Activated T-helper 1 cell treated with anti-CD3 and anti-CD28 coated beads, Interleukin-12 subunit alpha, Interleukin-12 subunit beta, Interleukin-2, Interleukin-4 antibody, amounts not matched to agents 30 ng/mL and 10 ng/mL and 1 ng/mL, durations not matched to agents 14 hours and 24 hours and 36 hours (primary cell): ENCODE data around the gene EFCAB11. TPM values are rescaled to one million over a fixed set of nuclear protein-coding genes. Genes with fewer than 3 reads are reported as not detected.
A peak's percentile ranks its signal among the peaks of the same experiment; 100 is the strongest.

Experiments used
- DNase-seq: peaks from one replicate; pipeline ENCODE4 v3.0.0; 2021; ENCODE audit warnings: low spot score
- H3K27ac Mint-ChIP-seq: one replicate; pipeline ENCODE4 v1.8.0; 2021; ENCODE audit warnings: mild to moderate bottlenecking, mixed read lengths
- H3K27me3 Mint-ChIP-seq: one replicate; pipeline ENCODE4 v1.8.0; 2022; ENCODE audit warnings: mild to moderate bottlenecking, moderate library complexity, mixed read lengths; ENCODE audit not compliant: insufficient read depth
- H3K36me3 Mint-ChIP-seq: one replicate; pipeline ENCODE4 v1.8.0; 2021; ENCODE audit warnings: low read depth, mixed read lengths
- H3K4me1 Mint-ChIP-seq: one replicate; pipeline ENCODE4 v1.8.0; 2021; ENCODE audit warnings: low read depth, mixed read lengths
- H3K4me3 Mint-ChIP-seq: one replicate; pipeline ENCODE4 v1.8.0; 2021; ENCODE audit warnings: mild to moderate bottlenecking, moderate library complexity, mixed read lengths
- H3K9me3 Mint-ChIP-seq: one replicate; pipeline ENCODE4 v1.8.0; 2021; ENCODE audit warnings: mixed read lengths
- intact Hi-C: fragments of 100-400 bp; cut with micrococcal nuclease; formaldehyde crosslinking; loops from one replicate; pipeline ENCODE4 v1.15.1; 2024
- total RNA-seq: library from RNA; stranded (reverse); gene quantifications from 2 replicates; pipeline ENCODE4 v1.2.3, GENCODE V29; 2022

The EFCAB11 gene
- total RNA-seq, 1 donor from 2014 or later, result 8.2 TPM

GRCh38 chr14:89955022-89955744 is 653 bp upstream of the EFCAB11 start:
- Mint-ChIP-seq H3K4me3 (peak overlapping the region; percentile 95), H3K36me3 (peaks cover 29% of the 10 kb centered on the region)

GRCh38 chr14:89953602-89954001 is 928 bp downstream of the EFCAB11 start:
- H3K9me3 Mint-ChIP-seq, result no peaks in the 10 kb centered on the region
- H3K27ac Mint-ChIP-seq, result no peak overlapping the region
- H3K36me3 Mint-ChIP-seq, result peaks cover 26% of the 10 kb centered on the region
- H3K27me3 Mint-ChIP-seq, result no peaks in the 10 kb centered on the region
- peaks cover 50% of the 10 kb centered on the region for H3K4me1 Mint-ChIP-seq
- DNase-seq, result no peak
- intact Hi-C loops, result loop anchor here (1.0 to 10.0 kb wide), 10 partner anchors 7 to 1961 kb away; partner anchors contain the start of genes EML5, GALC, KCNK13 and PSMC1
- peak overlapping the region; percentile 95 for H3K4me3 Mint-ChIP-seq

More at GRCh38 chr14:89955022-89955744, 653 bp upstream of the EFCAB11 start:
- Mint-ChIP-seq H3K27me3 (no peaks in the 10 kb centered on the region), H3K9me3 (no peaks in the 10 kb centered on the region), H3K4me1 (peaks cover 66% of the 10 kb centered on the region), H3K27ac (peak overlapping the region; percentile 93)
- intact Hi-C loops, result loop anchor here (1.0 to 10.0 kb wide), 10 partner anchors 18 to 1962 kb away; partner anchors contain the start of genes GALC, GPR65, KCNK13 and NRDE2
- no peak for DNase-seq

DNA sequence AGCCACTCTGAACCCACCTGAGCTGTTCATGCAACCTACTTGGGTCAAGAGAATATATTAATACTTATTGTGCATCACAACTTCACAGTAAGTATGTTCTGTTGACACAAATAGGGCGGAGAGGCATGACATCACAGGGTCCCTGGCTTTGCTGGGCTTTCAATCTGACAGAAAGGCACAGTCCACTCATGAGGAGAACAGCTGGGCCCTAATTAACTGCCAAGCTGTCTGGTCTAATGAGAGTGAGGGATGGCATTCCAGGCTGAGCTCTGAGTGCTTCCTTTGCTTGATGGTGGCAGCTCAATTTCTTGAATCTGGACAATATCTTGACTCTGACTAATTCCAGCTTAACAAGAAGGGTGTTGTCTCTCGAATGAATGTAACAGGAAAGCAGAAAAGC is 2.0 kb downstream of the EFCAB11 start:
- Mint-ChIP-seq H3K27ac (no peak overlapping the region), H3K9me3 (no peaks in the 10 kb centered on the region), H3K27me3 (no peaks in the 10 kb centered on the region), H3K4me1 (peaks cover 40% of the 10 kb centered on the region), H3K36me3 (peaks cover 22% of the 10 kb centered on the region), H3K4me3 (peak overlapping the region; percentile 22)
- DNase-seq, result no peak
- intact Hi-C loops, result loop anchor here (10.0 kb wide), 1 partner anchor 1128 kb away; the partner anchor contains the start of gene TTC8

- intact Hi-C loops, result no loop called here
Measured at GRCh38 chr14:89947344-89947743, 7.2 kb downstream of the EFCAB11 start.

DNA sequence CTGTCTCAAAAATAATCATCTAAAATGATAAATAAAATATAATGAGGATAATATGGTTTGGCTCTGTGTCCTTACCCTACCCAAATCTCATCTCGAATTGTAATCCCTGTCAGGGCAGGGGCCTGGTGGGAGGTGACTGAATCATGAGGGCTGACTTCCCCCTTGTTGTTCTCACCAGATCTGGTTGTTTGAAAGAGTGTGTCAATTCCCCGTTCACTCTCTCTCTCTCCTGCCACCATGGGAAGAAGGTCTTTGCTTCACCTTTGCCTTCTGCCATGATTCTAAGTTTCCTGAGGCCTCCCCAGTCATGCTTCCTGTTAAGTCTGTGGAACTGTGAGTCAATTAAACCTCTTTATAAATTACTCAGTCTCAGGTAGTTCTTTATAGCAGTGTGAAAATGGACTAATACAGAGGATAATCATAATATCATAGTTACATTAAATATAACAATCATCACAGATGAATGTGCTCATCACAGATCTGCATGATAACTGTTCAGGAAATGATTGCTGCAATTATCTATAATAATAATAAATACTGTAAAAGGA is 12.6 kb downstream of the EFCAB11 start:
- Mint-ChIP-seq H3K27me3 (peaks cover 2% of the 10 kb centered on the region), H3K4me1 (no peaks in the 10 kb centered on the region), H3K27ac (no peak overlapping the region), H3K4me3 (no peak overlapping the region), H3K9me3 (no peaks in the 10 kb centered on the region), H3K36me3 (no peaks in the 10 kb centered on the region)
- no peak for DNase-seq
- intact Hi-C loops, result no loop called here

More at GRCh38 chr14:89947344-89947743, 7.2 kb downstream of the EFCAB11 start:
- DNase-seq, result no peak
- H3K27ac Mint-ChIP-seq, result no peak overlapping the region
- peaks cover 12% of the 10 kb centered on the region for H3K36me3 Mint-ChIP-seq
- H3K4me1 Mint-ChIP-seq, result peaks cover 7% of the 10 kb centered on the region
- no peak overlapping the region for H3K4me3 Mint-ChIP-seq
- H3K9me3 Mint-ChIP-seq, result no peaks in the 10 kb centered on the region
- no peaks in the 10 kb centered on the region for H3K27me3 Mint-ChIP-seq

- intact Hi-C loops, result no loop called here
- Mint-ChIP-seq H3K4me1 (no peaks in the 10 kb centered on the region), H3K4me3 (no peak overlapping the region), H3K27me3 (peaks cover 2% of the 10 kb centered on the region), H3K36me3 (no peaks in the 10 kb centered on the region), H3K9me3 (no peaks in the 10 kb centered on the region), H3K27ac (no peak overlapping the region)
- DNase-seq, result no peak
Measured at GRCh38 chr14:89936654-89937185, 17.8 kb downstream of the EFCAB11 start.

GRCh38 chr14:89933002-89933401 is 21.5 kb downstream of the EFCAB11 start:
- no peak overlapping the region for H3K27ac Mint-ChIP-seq
- DNase-seq, result no peak
- intact Hi-C loops, result no loop called here
- peaks cover 3% of the 10 kb centered on the region for H3K36me3 Mint-ChIP-seq
- no peaks in the 10 kb centered on the region for H3K27me3 Mint-ChIP-seq
- no peaks in the 10 kb centered on the region for H3K9me3 Mint-ChIP-seq
- H3K4me3 Mint-ChIP-seq, result no peak overlapping the region
- H3K4me1 Mint-ChIP-seq, result no peaks in the 10 kb centered on the region

GRCh38 chr14:89927186-89927865 is 27.2 kb downstream of the EFCAB11 start:
- Mint-ChIP-seq H3K9me3 (no peaks in the 10 kb centered on the region), H3K27ac (no peak overlapping the region), H3K4me3 (no peak overlapping the region), H3K36me3 (peaks cover 3% of the 10 kb centered on the region), H3K27me3 (no peaks in the 10 kb centered on the region), H3K4me1 (no peaks in the 10 kb centered on the region)
- intact Hi-C loops, result no loop called here
- DNase-seq, result no peak

DNA sequence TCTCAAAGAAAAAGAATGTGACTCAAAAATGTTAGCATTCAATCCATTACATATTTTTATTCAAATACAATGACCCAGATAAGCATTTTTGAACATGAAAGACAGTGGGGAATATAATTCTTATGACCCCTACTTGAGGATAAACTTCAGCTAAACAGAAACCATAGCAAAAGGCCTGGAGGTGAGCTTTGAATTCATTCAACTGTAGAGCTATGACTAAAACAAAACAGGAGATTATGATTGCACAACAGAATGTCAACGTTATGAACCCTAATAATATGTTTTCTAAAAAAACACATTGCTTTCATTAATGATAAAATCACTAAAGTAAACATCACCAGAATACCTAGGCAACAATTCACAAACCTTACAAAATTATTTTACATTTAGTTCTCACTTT is 27.8 kb downstream of the EFCAB11 start:
- H3K27me3 Mint-ChIP-seq, result no peaks in the 10 kb centered on the region
- no peaks in the 10 kb centered on the region for H3K9me3 Mint-ChIP-seq
- DNase-seq, result no peak
- no peak overlapping the region for H3K27ac Mint-ChIP-seq
- H3K36me3 Mint-ChIP-seq, result peaks cover 3% of the 10 kb centered on the region
- H3K4me3 Mint-ChIP-seq, result no peak overlapping the region
- intact Hi-C loops, result no loop called here
- no peaks in the 10 kb centered on the region for H3K4me1 Mint-ChIP-seq

- intact Hi-C loops, result no loop called here
- Mint-ChIP-seq H3K4me3 (no peak overlapping the region), H3K4me1 (no peaks in the 10 kb centered on the region), H3K36me3 (peaks cover 2% of the 10 kb centered on the region), H3K27me3 (no peaks in the 10 kb centered on the region), H3K27ac (no peak overlapping the region), H3K9me3 (no peaks in the 10 kb centered on the region)
- no peak for DNase-seq
Measured at GRCh38 chr14:89924268-89924667, 30.3 kb downstream of the EFCAB11 start.

GRCh38 chr14:89922031-89922907 is 32.3 kb downstream of the EFCAB11 start:
- Mint-ChIP-seq H3K36me3 (peaks cover 2% of the 10 kb centered on the region), H3K4me1 (no peaks in the 10 kb centered on the region), H3K27ac (no peak overlapping the region), H3K27me3 (peaks cover 4% of the 10 kb centered on the region), H3K9me3 (no peaks in the 10 kb centered on the region), H3K4me3 (no peak overlapping the region)
- no peak for DNase-seq
- intact Hi-C loops, result no loop called here

- no peak overlapping the region for H3K27ac Mint-ChIP-seq
- peaks cover 2% of the 10 kb centered on the region for H3K36me3 Mint-ChIP-seq
- intact Hi-C loops, result no loop called here
- H3K9me3 Mint-ChIP-seq, result no peaks in the 10 kb centered on the region
- peaks cover 6% of the 10 kb centered on the region for H3K27me3 Mint-ChIP-seq
- no peak overlapping the region for H3K4me3 Mint-ChIP-seq
- no peak for DNase-seq
- H3K4me1 Mint-ChIP-seq, result no peaks in the 10 kb centered on the region
Measured at GRCh38 chr14:89921346-89921745, 33.2 kb downstream of the EFCAB11 start.
